Left renal cortex interstitium (tissue), 4 donors: ENCODE results near the gene SPATS2. TPM values are rescaled to one million over a fixed set of nuclear protein-coding genes. Genes with fewer than 3 reads are reported as not detected.

Experiments
- DNase-seq, 4 donors: peaks; one replicate each; pipeline ENCODE4 v3.0.0-alpha.2; 2013; ENCODE audit warnings: low read depth in 4 of 4, low spot score in 2 of 4, missing footprints in 1 of 4
- polyA plus RNA-seq, 4 donors: library from polyadenylated mRNA; unstranded; fragments of 120-200 nt; gene quantifications; one replicate each; pipeline ENCODE4 v1.2.1, GENCODE V29; 2013; ENCODE audit not compliant: insufficient read length in 4 of 4

SPATS2 gene
- polyA plus RNA-seq, 4 donors, result 41.3 to 55.7 (median 48.3) TPM

DNA sequence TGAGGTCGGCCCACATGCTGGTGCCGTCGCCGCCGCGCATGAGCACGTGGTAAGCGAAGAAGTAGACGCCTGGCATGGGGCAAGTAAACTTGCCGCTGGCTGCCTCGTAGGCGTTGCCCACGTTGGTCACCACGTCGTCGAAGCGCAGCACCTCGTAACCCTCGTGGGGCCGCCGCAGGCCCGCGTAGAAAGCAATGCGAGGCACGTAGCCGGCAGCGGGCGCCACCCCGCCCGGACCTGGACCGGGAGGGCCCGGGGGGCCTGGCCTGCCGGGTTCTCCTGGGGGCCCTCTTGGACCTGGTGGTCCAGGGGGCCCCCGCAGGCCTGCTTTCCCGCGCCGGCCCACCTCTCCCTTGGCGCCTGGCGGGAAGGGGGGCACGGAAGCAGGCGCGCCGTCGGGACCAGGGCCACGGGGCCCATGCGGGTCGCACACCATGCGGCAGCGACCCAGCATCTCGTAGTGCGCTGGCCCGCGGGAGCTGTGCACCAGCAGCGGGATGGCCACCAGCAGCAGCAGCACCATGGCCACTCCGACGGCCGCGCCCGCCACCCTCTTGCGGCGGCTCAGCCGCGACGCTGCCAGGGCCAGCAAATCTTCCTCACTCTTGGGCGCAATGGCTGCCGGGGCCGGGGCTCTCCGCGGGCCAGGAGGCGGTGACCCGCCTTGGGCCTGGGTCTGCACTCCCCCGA, 31.2 kb upstream of the SPATS2 start:
- no peak for DNase-seq

DNA sequence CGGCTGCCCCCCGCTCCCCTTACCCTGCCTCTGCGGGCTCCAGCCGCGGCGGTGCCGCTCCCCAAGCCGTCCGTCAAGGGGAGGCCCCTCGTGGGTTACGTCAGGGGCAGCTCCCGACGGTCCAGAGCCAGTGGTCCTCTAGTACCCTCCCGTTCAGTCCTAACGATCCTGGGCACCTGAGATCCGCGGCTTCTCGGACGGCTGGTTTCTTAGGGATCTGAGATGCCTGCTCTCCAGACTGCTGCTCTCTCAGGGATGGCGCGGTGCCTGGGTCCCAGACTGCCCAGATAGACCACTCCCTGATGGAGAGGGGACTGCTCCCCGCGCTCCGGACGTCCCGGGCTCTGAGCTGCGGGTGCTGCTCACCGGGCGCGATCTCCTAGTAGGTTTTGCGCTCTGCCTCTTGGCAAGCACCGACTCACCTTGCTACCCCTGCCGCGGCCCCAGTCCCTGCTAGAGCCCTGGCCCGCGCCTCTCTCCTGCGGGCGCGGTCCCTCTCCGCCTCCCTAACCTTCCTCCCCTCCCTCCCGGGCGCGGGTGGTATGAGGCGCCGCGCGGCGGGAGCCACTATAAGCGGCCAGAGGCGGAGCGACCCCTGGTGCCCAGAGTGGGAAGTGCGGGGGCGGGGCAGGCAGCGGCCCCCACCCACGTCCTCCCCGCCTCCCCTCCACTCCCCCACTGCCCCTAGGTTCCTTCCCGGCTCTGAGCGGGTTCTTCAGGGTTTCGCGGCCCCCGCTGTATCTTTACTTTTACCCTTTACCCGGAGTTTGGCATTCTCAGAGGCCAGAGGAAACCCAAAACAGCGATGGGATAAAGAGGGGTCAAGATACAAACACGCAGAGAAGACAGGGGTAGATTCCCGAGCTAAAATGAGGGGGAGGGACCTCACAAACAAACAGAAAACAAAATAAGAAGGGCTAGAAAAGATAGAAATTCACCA, 30.3 kb upstream of the SPATS2 start, which contains the start of gene C1QL4:
Gene C1QL4 (minus strand): TSS at position 544 of the 940 bp plus-strand sequence. CDS start 711 bp downstream, outside the sequence.
- no peak for DNase-seq

DNA sequence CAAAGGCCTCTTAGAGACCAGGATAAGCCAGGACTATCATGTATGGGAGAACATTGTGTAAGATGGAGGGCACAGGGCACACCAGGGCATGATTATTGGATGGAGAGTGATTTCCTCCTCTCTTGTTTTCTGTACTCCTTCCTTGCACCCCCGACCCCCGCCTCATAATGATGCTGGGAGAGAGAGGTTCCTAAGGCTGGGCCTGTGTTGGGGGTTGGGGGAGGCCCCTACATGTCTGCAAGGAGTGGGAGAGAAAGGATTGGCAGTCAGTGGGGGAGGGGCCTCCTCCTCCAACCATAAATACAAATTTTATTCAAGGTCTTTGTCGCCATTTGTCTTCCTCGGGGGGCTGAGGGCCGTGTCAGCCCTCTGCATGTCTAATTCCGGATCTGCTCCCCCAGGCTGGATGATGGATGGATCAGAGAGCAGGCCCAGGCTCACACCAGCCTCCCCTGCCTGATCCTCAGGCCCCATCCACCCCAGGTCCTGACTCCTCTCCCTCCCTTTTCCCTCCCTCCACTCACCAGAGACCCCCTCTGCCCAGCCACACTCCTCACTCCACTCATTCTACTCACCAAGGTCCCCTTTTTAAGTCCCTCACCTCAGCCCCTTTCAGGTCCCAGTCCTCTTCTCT, 28.3 kb upstream of the SPATS2 start:
- no peak for DNase-seq

DNA sequence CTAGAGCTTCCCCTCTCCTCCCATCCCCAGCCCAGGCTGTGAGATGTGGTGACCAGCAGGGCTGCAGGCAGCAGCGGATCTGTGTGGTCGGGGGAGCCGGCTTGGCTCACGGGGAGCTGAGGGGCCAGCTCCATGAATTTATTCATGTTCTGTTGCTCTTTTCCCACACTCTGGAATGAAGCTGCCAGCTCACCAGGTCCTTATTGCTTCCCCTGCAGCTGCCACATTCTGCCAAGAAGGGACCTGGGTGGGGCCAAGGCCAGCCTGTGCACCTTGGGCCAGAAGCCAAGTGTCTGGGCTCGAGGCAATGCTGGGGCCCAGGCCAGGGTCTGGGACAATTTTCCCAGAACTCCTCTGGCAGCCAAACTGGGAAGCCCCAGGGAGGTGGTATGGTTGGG, 27.8 kb upstream of the SPATS2 start:
- no peak for DNase-seq

DNA sequence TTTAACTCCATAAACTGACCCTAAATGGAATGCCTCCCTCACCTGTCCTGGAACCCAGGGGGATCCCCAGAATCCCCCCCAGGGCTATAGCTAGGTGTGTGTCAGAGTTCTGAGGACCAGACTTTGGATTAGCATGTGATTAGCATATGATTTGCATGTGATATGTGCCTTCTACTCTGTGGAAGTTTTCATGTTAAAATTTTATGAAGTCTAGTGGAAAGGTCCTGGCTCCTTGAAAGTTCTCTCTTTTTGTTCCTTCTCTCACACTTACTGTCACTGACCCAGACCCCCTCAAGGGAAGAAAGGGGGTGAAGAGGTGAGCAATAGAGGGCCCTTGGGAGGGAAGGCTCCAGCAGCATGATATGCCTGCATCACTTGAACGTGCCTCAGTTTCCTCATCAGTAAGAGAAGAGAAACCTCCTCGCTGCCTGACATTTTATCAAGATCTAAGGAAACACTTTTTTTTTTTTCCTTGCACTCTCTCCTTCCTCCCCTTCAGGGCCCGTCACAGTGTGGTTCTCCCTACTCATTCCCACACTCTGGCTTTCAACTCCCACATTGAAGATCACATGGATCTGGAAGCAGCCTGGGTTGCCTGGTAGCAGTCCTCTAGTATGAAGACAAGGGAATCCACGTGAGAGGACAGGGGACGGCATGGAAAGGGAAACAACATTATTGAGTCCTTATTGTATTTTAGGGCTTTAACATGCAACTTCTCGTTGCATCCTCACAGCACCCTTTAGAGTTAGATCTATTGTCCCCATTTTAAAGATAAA, 27.0 kb upstream of the SPATS2 start:
- DNase-seq, result no peak

DNA sequence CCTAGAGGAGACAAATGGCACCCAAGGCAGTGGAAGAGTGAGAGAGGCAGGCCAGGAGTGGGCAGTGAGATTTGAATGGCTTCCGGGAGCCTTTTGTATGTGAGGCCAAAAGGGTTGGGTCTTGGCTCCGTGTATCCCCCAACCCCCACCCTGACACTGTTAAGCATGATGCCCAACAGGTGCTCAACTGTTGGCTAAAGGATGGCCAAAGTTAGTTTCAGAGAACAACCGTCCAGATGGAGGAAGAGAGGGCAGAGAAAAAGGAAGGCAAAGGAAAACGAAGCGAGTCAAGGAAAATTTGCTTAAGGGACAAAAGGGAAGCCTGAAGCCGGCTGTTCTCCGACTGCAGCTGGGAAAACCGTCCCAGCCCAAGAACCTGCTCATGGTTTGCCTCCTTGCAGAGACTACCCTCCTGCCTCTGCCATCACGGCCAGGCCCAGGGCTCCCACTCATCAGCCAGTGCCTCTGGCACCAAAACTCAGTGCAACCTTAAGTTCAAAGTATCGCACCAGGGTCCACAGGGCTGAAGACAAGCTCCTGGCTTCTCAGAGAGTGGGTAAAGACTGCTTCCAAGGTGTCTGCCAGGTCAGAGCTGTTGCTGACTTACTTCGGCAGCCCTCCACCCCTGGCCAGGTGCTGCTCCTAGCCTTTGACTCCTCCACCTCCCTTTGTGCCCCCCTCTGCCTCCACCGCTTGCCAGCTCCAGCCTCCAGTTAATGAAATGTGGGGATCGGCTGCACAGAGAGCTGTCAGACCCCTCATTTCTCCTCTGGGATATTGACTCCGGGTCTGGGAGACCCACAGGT, 26.1 kb upstream of the SPATS2 start:
- no peak for DNase-seq

DNA sequence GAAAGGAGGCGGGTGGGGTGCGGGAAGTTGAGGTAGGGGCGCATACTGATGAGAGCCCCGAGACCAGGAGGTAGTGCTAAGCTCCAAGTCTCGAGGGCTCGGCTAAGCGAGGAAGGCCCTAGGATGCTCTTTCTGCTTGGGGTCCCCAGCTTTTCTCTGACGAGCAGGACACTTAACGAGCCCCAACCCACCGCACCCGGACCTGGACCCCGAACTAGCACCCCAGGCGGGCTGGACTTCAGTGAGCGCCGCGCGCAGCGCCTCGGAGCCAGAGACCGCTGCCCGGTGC, 25.5 kb upstream of the SPATS2 start:
- DNase-seq, result no peak

DNA sequence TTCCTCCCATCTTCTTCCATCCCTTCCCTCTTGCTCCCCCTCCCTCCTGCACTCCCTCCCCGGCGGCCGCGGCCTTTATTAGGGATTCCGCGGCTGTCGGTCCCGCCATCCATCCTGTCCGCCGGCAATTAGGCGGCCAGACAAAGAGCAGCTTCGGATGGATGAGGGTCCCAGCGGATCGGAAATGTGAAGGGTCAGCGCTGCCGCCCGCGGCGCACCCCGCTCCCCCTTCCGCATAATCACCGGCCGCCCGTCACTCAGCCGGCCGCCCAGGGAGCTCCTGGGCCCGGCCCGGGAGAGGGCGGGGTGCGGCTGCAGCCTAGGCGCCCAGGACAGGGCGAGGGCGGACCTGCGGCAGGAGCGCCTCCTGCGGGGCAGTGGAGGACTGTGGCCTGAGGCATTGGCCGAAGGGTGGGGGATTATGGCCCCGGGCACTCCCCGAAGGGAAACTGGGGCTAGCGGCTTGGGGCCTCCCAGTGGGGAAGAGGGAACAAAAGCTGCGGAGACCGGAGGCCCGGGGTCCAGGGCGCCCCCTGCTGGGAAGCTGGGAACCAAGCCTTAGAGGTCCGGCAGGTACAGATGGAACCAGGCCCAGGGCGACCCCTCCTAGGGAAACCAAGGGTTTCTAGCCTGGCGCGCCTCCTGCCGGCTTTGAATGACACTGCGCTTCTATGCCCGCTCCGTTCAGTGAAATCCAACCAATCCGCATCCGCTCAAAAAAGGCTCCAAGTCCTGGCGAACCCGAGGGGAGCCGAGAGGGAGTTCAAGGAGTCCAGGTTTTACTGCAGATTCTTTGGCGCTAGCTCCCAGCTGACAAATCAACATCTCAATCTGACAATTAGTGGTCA, 25.0 kb upstream of the SPATS2 start:
- DNase-seq, result peak in 1 of 4 donors; percentile 90

DNA sequence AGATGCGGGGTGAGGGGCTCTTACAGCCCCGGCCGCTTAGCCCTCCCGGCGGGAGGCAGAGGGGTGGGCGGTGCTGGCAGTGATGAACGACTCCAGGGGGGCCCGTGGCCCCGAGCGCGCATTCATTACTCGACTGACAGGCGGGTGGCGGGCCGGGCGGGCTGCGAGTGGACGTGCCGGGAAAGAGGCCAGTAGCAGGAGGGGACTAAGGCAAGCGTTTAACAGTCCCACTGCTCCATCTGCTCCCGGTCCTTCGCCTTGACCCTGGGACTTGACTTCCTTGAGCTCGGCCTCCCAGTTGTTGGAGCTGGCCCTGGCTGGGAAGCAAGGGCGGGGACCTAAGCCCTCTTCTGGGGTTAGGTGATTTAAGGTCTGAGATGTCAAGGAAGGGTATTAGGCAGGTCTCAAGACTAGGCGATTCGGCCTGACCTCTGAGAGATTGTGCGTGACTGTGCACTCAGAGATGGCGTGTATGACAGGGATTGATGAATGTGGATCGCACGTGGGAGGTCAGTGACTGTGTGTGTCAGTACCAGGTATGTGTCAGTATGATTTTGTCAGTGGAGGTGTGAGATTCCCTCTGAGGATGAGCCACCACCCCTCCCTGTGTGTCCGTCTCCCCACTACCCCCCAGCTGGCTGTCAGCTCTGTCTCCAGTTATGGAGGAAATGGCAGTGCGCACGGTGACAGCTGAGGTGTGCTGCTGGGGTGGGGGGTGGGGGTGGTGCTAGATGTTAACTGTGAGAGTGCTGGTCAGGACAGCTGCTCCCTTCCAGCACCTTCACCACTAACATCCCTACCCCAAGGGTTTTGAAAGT, 24.1 kb upstream of the SPATS2 start:
- no peak for DNase-seq

DNA sequence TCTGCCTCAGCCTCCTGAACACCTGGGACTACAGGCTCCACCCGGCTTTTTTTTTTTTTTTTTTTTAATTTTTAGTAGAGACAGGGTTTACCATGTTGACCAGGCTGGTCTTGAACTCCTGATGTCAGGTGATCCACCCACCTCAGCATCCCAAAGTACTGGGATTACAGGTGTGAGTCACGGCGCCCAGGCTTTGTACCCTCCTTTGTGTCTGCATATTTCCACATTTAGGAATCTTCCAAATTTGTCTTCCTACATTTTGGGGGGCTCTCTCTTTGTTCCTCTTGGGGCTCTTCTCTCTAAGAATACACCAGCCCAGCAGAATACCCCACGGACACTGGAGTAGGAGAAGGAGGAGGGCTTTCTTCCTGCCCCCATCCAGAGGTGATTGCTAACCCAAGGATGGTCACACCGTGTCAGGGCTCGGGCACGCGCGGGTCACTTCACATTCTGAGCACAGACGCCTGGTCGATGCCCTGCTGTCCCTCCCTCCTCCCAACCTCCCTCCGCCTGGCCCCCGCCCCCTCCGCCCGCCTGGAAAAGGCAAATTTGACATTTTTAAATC, 22.7 kb upstream of the SPATS2 start:
- DNase-seq, result no peak

DNA sequence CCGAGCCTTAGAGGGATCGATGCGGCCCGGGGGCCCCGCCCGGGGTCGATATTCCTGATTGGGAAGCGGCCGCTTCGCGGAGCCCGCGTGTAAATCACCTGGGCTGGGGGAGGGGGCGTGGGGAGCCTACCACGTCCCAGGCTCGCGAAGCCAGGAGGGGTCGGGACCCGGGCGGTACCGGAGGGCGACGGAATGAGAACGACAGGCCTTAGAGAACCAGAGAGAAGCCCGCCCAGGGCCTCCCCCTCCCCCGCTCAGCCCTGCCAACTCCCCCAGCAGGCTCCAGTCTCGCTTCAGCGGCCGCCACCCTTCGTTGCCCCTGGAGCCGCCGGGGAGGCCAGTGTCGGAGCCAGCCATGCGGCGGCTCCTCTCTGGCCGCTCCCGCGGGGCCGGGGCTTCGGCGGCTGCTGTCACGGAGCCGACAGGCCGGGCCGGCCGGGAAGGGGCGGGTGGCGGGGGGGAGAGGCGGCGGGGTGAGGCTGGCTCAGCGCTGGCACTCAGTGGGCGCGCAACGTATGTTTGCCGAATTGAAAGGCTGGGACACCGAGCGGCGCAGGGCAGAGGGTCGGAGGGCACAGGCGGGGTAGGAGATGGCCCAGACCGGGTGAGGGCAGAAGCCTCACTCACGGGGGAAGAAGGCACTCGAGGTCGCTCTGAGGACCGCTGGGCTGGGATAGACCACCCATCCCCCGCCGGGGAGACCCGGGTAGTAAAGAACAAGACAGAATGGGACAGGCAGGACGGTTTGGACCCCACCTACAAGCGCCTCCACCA, 22.0 kb upstream of the SPATS2 start:
- DNase-seq, result peak in 1 of 4 donors; percentile 77

DNA sequence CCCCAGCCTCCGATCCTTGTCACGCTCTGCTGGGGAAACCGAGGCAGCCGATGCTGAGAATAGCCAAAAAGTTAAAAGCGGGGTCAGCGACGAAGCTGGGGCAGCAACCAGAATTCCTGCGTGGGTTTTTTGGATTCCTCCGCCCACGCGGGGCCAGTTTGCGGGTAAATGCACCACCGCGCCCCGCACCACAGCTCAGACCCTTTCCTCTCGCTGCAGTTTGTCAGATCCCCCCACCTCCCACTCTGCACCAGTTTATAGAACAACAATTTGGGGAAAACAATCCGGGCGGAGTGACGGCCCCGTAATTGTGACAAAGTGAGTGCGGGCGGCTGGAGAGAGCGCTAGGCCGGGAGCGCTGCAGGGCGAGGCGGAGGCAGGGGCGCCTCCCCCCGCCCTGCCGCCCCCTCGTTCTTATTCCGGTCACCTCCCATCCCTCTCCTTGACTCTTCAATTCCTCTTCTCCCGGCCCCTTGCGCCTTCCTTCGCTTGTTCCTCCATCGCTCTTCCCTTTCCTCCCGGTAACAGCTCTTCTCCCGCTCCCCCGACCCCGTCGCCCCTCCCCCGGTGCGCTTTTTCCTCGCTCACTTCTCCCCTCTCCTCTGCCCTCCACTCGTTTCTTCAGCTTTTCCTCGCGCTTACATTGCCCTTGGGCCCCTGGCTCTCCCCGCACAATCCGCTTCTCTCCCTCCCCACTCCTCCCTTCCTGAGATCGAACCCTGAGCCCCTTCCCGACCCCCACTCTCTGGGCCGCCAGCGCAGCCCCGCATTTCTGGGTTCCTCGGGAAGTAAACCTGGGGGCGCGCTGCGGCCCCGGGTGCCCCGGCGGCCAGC, 21.2 kb upstream of the SPATS2 start:
- DNase-seq, result no peak

DNA sequence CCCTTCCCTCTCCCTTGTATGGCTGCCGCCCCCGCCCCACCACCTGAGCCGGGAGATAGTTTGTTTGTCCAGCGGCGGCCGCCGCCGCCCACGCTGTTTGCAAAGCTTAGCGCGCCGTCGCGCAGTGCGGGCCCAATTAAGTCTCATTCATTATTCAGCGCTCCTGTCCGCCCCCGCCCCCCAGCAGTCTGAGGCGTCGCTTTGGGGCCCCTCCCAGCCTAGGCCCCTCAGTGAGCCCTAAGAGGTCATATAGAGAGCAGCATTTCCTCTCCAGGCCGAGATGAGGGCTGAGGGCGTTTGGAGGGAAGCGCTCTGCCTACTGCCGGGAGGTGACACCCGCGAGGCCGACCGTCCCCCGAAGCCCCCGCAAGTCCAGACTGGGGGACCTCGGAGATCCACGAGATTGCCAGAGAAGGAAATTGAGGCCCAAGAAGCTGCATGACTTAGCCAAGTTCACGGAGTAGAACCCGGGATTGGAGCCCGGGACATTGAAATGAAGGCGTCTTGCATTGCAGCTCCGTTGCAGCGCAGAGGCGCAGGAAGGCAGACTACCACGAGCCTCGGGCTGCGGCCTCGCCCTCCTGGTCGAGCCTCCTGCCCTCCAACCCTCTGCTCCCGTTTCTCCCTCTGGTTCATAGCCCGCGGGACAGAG, 20.5 kb upstream of the SPATS2 start, which contains the start of gene DNAJC22:
Gene DNAJC22 (plus strand): TSS at position 230 of the 652 bp plus-strand sequence. CDS start 1,985 bp downstream, outside the sequence.
- DNase-seq, result no peak

DNA sequence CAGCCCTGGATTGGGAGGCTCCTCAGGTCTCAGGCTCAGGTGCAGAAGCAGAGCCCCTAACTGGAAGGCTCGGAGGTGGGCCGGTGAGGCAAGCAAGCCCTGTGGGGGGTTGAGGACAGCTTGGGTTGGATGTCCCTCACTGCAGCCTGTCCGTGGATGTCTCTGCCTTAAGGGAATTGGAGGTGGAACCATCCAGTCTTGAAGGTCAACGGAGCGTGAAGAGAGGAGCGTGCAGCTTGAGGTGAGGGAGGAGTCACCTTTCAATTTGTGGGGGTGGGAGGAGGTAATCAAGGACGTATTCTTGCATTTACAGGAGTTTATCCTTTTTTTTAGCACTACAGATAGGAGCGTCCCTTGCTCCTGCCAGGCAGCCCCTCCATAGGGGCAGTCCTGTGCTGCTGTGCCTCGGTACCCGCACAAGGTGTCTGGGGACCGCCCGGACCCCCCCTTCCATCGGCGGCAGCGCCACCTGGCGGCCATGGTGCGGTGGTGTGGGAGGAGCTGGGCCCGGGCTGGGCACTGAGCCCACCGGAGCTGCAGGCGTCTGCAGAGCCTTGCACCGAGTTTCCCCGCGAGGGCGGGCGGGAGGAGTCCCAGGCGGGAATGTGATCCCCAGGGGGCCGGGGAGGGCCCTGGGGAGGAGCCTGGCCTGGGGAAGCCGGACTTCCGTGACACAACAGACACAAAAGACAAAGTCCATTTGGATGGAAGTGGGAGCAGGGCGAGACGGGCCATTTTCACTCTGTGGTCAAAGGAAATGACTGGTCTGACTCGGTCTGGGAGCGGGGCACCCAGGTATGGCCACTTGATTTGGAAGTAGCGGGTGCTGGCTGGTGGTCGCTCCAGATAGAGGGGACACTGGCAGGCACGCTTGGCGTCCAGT, 19.7 kb upstream of the SPATS2 start:
- peak in 1 of 4 donors; percentile 79 for DNase-seq
